Kidney (tissue), 14 donors: ENCODE data around the gene COL6A5. TPM values are rescaled to one million over a fixed set of nuclear protein-coding genes. Genes with fewer than 3 reads are reported as not detected.

Source experiments
- DNase-seq, 5 donors: peaks; one replicate each; pipeline ENCODE4 v3.0.0-alpha.2; 2013 to 2020
- FAIRE-seq: peaks from 2 replicates; lab custom pipeline; 2012; peaks lifted over from hg19 to GRCh38; lab: Jason Lieb, UNC
- H3K27ac ChIP-seq, 2 donors: one replicate each; pipeline ENCODE4 v1.7.0; 2013; ENCODE audit warnings: low read depth in 2 of 2, low read length in 2 of 2, inconsistent platforms in 1 of 2
- H3K27me3 ChIP-seq: one replicate; pipeline ENCODE4 v1.7.1; 2013; ENCODE audit warnings: low read length, inconsistent platforms; ENCODE audit not compliant: control insufficient read depth, insufficient read depth
- H3K36me3 ChIP-seq, 3 donors: one replicate each; pipeline versions ENCODE4 v1.7.0 to v1.7.1; 2013; ENCODE audit warnings: low read length in 3 of 3, control low read depth in 1 of 3, inconsistent platforms in 1 of 3; ENCODE audit not compliant: insufficient read depth in 3 of 3, control insufficient read depth in 2 of 3
- H3K4me1 ChIP-seq, 3 donors: one replicate each; pipeline versions ENCODE4 v1.7.0 to v1.7.1; 2013; ENCODE audit warnings: low read length in 3 of 3, inconsistent platforms in 1 of 3, low read depth in 1 of 3; ENCODE audit not compliant: control insufficient read depth in 2 of 3, insufficient read depth in 2 of 3
- H3K4me3 ChIP-seq, 3 donors: one replicate each; pipeline versions ENCODE4 v1.7.0 to v1.8.1; 2013; ENCODE audit warnings: low read length in 3 of 3, control low read depth in 1 of 3, inconsistent platforms in 1 of 3
- H3K9ac ChIP-seq, 3 donors: one replicate each; pipeline versions ENCODE4 v1.7.0 to v1.7.1; 2013; ENCODE audit warnings: low read length in 3 of 3, control low read depth in 1 of 3, inconsistent platforms in 1 of 3
- H3K9me3 ChIP-seq, 3 donors: one replicate each; pipeline versions ENCODE4 v1.7.0 to v1.7.1; 2013; ENCODE audit warnings: low read length in 3 of 3, control low read depth in 1 of 3, inconsistent platforms in 1 of 3; ENCODE audit not compliant: control insufficient read depth in 2 of 3, insufficient read depth in 1 of 3
- CTCF ChIP-seq: IDR thresholded peaks from 3 replicates; pipeline ENCODE4 v1.5.1; 2012; ENCODE audit warnings: mild to moderate bottlenecking, moderate library complexity, borderline replicate concordance; ENCODE audit not compliant: insufficient read depth; ENCODE audit errors: extremely low read depth
- intact Hi-C: fragments of 100-400 bp; cut with DNase I; formaldehyde crosslinking; loops from one replicate; pipeline ENCODE4 v1.11.1; 2022
- polyA plus RNA-seq: library from polyadenylated mRNA; stranded (reverse); fragments of 350-450 nt; fragmentation: Illumina TruSeq; extraction: RNeasy Lipid Tissue Mini Kit (QIAGEN cat#74804); gene quantifications from one replicate; pipeline ENCODE4 v1.2.3, GENCODE V29; 2014; ENCODE audit warnings: low read depth, low replicate concordance; ENCODE audit not compliant: insufficient read depth
- total RNA-seq: library from RNA; stranded (reverse); fragmentation: NEBNext Ultra II Directional; extraction: Animal tissue kit (Norgen Biotek cat#: 25700); gene quantifications from one replicate; pipeline ENCODE4 v1.2.1, GENCODE V29; 2021
- donor health status: control.
- donor health status: control.
- donor health status: control.
- donor health status: control.
- donor health status: control.
- donor health status: DM: yes; HTN: yes; CAD: no.
- donor health status: Normal renal cell carcinoma (clear cell type).

Gene COL6A5
- total and polyA plus RNA-seq, 2 donors from 2014 or later: 0.41 TPM; not detected in 1

DNA sequence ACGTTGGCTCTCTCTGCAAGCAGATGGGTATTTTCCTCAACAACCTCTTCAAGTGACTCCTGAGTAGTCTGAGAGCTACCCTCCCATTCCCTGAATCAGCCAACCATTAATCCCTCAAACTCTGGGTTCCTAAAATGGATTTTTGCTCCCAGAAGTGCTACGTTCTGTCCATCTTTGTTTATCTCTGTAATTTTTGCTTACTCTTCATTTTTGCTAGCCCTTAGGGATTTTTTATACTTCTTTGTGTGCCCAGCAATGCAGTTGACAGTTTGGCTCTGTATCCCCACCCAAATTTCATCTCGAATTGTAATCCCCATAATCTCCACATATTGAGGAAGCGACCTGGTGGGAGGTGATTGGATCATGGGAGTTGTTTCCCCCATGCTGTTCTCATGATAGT, 35.4 kb upstream of the COL6A5 start:
- Histone ChIP-seq H3K4me1 (no peaks in the 10 kb centered on the region), H3K9ac (no peak overlapping the region), H3K9me3 (peaks cover 0 to 2% (median 0%) of the 10 kb centered on the region in 3 donors), H3K36me3 (no peaks in the 10 kb centered on the region), H3K4me3 (no peak overlapping the region), H3K27me3 (no peaks in the 10 kb centered on the region), H3K27ac (no peak overlapping the region)
- FAIRE-seq (no peak), DNase-seq (no peak)
- intact Hi-C loops: no loop called here
- TF ChIP-seq CTCF: no peak

DNA sequence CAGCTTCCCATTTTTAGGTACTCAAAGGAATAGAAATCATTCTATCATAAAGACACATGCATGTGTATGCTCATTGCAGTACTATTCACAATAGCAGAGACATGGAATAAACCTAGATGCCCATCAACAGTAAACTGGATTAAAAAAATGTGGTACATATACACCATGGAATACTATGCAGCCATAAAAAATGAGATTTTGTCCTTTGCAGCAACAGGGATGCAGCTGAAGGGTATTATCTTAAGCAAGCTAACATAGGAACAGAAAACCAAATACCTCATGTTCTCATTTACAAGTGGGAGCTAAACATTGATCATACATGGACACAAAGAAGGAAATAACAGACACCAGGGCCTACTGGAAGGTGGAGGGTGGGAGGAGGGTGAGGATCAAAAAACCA, 33.1 kb upstream of the COL6A5 start:
- FAIRE-seq (no peak), DNase-seq (no peak)
- intact Hi-C loops: no loop called here
- Histone ChIP-seq H3K36me3 (no peaks in the 10 kb centered on the region), H3K4me1 (no peaks in the 10 kb centered on the region), H3K9ac (no peak overlapping the region), H3K4me3 (no peak overlapping the region), H3K27me3 (no peaks in the 10 kb centered on the region), H3K27ac (no peak overlapping the region), H3K9me3 (peaks cover 0 to 2% (median 0%) of the 10 kb centered on the region in 3 donors)
- no peak for TF ChIP-seq CTCF

DNA sequence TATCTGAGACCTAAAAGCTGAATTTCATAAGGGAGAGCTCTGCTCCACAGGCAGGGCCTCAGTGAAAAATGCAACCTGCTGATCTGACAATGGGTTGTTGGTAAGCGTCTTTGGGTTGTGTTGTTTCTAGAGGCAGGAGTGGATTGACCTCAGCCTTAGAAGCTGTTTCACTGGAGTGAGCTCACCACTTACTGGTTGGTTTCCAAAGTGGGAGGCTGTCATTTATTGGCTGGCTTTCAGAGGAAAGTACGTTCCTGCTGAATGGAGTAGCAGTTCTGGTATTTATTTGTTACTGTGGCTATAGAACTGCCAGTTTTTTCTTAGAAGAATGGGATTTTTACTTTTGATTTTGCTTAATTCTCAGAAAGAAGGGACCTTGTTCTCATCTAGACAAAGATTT, 29.3 kb upstream of the COL6A5 start:
- FAIRE-seq: no peak
- Histone ChIP-seq H3K36me3 (no peaks in the 10 kb centered on the region), H3K9ac (no peak overlapping the region), H3K9me3 (peaks cover 0 to 2% (median 0%) of the 10 kb centered on the region in 3 donors), H3K4me3 (no peak overlapping the region), H3K27ac (no peak overlapping the region), H3K27me3 (no peaks in the 10 kb centered on the region), H3K4me1 (no peaks in the 10 kb centered on the region)
- TF ChIP-seq CTCF: no peak
- peak in 1 of 5 donors; percentile 5 for DNase-seq
- intact Hi-C loops: no loop called here

DNA sequence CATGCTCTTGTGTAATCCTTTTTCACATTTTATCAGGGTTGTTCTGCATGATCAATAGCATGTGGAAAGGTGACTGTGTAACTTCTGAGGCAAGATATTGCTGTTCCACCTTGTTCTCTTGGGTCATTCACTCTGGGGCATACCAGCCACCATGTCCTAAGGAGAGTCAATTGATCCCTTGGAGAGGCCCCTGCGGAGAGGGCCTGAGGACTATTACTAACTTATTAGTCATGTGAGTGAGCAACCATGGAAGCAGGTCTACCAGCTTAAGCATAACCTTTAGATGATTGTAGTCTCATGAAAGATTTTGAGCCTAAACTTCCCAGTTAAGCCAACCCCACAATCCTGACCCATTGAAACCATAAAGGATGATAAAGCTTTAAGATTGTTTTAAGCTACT, 22.0 kb upstream of the COL6A5 start:
- Histone ChIP-seq H3K4me3 (no peak overlapping the region), H3K27ac (no peak overlapping the region), H3K9ac (no peak overlapping the region), H3K27me3 (no peaks in the 10 kb centered on the region), H3K36me3 (no peaks in the 10 kb centered on the region), H3K9me3 (peaks cover 0 to 3% (median 0%) of the 10 kb centered on the region in 3 donors), H3K4me1 (no peaks in the 10 kb centered on the region)
- DNase-seq (no peak), FAIRE-seq (no peak)
- intact Hi-C loops: no loop called here
- no peak for TF ChIP-seq CTCF
